ENCODE measurements around the gene XPNPEP3. TPM values are rescaled to one million over a fixed set of nuclear protein-coding genes. Genes with fewer than 3 reads are reported as not detected.

XPNPEP3 gene
- total RNA-seq, 1 donor from 2014 or later: 4.2 TPM

- no peak for DNase-seq (ENCODE audit: low read depth in 2 of 2)
Observed at GRCh38 chr22:40939202-40939601, 82.3 kb downstream of the XPNPEP3 start.

DNA sequence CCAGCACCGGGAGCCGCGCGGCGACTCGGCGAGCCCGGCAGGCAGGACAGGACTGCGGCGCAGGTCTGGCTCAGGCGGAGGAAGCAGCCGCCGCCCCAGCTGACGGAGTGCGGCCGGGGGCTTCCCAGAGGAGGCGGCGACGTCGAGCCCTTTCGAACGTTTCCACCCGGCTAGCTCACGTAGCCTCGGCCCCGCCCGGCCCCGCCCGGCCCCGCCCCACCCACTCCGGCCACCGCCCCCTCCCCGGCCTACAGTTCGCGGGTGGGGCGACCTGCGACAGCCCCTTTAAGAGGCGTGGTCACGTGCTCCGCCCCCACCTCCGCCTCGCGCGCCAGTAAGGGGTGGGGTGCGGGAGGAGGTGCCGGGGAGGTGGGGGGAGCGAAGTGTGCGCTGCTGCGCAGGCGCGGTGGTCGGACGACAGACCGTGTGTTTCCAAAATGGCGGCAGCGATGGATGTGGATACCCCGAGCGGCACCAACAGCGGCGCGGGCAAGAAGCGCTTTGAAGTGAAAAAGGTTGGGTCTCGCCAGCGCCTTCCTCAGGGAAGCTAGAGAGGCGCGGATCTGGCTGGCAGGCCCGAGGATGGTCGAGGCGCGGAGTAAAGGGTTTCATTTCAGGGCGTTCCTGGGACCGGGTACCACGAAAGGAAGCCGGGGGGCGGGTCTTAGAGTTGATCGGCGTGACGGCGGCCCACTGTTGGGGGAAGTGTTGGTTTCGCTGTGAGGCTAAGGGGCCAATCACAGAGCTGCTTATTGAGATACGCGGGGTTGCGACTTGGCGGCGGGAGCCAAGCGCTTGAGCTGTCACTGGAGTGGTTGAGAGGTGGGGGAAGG lies 94.2 kb downstream of the XPNPEP3 start, which contains the start of gene RBX1:
RBX1 (plus strand) TSS at position 417 of the 833 bp plus-strand sequence; CDS start at position 438, 21 bp downstream.
- peak; percentile 99 to 100 for DNase-seq (ENCODE audit: low read depth in 2 of 2)

DNA sequence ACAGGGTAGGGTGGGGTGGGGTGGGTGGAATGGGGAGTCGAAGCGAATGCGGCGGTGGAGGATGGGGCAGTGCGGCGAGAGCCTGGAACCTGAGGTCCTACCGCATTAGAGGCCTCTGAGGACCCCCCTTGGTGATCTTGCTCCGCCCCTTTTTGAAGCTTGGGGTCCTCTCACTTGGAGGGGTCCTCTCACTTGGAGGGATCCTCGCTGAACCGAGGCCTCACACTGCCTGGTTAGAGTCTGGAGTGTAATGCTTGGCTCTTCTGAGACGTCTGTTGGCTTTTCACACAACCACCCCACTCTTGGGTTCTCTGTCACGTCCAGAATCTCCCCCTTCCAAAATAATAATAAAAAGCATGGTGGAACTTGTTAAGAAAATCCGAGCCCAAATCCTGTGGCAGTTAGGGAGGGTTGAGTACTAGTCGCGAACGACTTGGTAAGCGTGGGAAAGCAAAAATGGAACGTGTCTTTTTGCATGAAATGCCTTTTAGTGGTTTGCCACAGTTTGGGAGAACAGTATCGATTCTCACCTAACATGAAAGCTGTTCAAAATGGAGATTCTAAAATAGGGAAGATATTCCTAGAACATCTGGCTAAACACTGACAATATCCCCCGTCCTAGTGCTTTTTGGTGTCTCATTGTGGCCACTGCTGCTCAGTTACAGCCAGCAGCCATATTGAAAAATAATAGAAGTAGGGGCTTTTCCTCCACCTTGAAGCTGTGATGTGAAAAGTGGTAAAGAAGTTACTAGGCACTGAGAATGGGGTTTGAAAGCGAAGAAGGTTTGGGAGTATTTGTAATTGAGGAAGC lies 95.1 kb downstream of the XPNPEP3 start:
- peak in 1 of 2 donors; percentile 40 for DNase-seq (ENCODE audit: low read depth in 2 of 2)

- DNase-seq (ENCODE audit: low read depth in 2 of 2): no peak
Observed at GRCh38 chr22:40953471-40953870, 96.5 kb downstream of the XPNPEP3 start.

DNA sequence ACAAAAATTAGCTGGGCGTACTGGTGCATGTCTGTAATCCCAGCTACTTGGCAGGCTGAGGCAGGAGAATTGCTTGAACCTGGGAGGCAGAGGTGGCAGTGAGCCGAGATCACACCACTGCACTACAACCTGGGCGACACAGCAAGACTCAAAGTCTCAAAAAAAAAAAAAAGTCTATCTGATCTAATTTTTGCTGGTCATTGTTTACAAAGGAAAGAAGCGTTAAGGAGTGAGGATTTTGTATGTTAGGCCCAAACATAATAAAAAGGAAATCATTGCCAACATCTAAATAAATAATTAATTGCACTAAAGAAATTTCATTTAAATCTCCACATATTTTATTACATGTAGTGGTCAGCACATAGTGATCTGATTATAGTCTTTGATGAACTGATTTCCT lies 97.2 kb downstream of the XPNPEP3 start:
- no peak for DNase-seq (ENCODE audit: low read depth in 2 of 2)

- no peak for DNase-seq (ENCODE audit: low read depth in 2 of 2)
Observed at GRCh38 chr22:40955571-40955970, 98.6 kb downstream of the XPNPEP3 start.

- no peak for DNase-seq (ENCODE audit: low read depth in 2 of 2)
Observed at GRCh38 chr22:40957601-40958000, 100.7 kb downstream of the XPNPEP3 start.

DNA sequence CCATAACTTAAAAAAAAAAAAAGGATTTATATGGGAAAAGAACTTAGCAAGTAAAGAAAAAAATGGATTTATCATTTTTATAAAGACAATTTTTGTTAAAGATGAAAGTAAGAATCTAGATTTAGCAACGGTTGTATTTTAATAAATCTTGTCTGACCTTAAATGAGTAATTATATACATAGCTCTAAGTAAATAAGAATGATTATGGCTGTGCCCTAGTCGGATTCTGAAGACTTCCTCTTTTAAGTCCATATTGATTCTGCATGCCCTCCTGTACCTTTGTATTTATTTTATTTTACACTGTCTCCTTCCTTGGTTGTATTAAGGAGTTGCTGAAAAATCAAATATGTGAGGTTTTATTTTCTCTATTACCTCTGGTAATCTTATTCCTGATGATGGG lies 101.4 kb downstream of the XPNPEP3 start:
- DNase-seq (ENCODE audit: low read depth in 2 of 2): no peak

DNA sequence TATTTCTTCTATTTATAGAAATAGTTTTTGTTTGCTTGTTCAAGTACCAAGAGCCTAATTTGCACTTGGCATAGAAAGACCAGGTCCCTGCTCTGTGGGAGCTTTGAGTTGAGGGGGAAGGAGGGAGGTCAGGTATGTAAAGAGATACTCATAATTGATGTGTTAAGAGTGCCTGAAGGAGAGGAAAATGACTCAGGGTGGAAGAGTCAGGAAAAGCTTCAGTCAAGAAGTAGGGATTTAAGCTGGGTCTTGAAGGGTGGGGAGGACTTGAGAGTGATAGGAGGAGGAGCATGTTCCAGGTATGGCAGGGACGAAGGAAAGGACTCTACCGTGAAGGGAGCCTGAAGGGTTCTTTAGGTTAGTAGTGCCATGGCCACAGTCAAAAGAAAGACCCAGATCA lies 103.2 kb downstream of the XPNPEP3 start:
- DNase-seq (ENCODE audit: low read depth in 2 of 2): peak in 1 of 2 donors; percentile 6

DNA sequence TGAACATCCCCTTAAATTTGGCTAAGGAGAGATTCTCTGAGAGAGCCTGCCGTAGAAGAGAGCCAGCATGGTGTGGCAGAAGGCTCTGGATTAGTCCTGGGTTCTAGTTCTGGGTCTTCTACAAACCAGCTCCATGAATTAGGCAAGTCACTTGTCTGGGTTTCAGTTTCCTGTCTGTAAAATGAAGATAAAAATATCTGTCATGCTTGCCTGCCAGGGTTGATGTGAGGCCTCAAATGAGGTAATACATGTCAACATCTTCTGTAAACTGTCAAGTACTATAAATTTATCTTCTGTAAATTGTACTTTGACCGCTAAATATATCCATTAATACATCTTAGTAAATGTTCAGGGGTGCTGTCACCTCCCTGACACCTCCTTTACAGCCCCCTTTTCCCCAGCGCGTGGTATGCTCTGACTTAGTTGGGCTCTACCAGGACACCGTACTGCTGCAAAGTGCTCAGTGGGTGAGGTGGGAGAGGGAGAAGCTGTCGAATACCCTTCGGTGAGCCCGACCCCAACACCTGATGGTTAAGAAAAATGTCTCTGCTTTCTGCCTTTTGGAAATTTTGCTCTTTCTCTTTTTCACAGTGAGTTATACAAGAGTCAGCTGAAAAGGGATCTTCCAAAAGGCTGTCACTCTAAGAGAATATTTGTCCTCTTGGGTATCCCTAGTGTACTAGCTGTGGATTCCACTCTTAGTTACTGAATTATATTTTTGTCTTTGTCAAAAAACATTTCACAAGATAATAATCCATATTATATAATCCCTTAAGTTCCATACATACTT lies 109.2 kb downstream of the XPNPEP3 start:
- peak in 1 of 2 donors; percentile 26 for DNase-seq (ENCODE audit: low read depth in 2 of 2)

- no peak for DNase-seq (ENCODE audit: low read depth in 2 of 2)
Observed at GRCh38 chr22:40966726-40967085, 109.8 kb downstream of the XPNPEP3 start.

- DNase-seq (ENCODE audit: low read depth in 2 of 2): peak; percentile 25 to 54
Observed at GRCh38 chr22:40967111-40967760, 110.3 kb downstream of the XPNPEP3 start.

GRCh38 chr22:40972587-40972986 lies 115.6 kb downstream of the XPNPEP3 start:
- no peak for DNase-seq (ENCODE audit: low read depth in 2 of 2)

- no peak for DNase-seq (ENCODE audit: low read depth in 2 of 2)
Observed at GRCh38 chr22:40973144-40973543, 116.2 kb downstream of the XPNPEP3 start.

DNA sequence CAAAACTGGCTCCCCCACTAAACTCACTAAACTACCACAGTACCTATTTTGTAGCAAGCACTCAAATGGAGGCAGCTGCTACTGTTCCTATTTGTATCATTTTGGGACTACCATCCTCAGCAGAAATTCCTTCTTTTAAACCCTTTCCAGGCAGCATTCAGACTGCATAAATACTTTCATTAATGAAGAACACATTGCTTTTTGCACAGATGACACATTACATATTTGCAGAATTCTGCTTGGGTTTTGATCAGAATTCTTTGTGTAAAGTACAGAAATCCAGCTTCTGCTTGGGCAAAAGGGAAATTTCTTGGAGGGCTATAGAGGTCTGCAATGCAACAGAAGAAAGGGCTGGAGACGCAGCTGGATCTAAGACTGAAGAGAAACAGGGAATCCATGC lies 118.4 kb downstream of the XPNPEP3 start:
- no peak for DNase-seq (ENCODE audit: low read depth in 2 of 2)

GRCh38 chr22:40976866-40977700 lies 120.1 kb downstream of the XPNPEP3 start:
- DNase-seq (ENCODE audit: low read depth in 2 of 2): no peak

- DNase-seq (ENCODE audit: low read depth in 2 of 2): no peak
Observed at GRCh38 chr22:40979198-40979597, 122.2 kb downstream of the XPNPEP3 start.

- DNase-seq (ENCODE audit: low read depth in 2 of 2): no peak
Observed at GRCh38 chr22:40979871-40980270, 122.9 kb downstream of the XPNPEP3 start.

Data from lung microvascular endothelial cell (primary cell).